Measurements from ENCODE around the gene KIF22.
"Not testable (repeated sequence)": the region's sequence is repeated elsewhere in the genome, so short reads cannot be mapped to it uniquely, and the experiment has no call there.

The KIF22 gene

GRCh38 chr16:29815793-29816693, 25.5 kb downstream of the KIF22 start, which contains the start of gene PAGR1:
TSS of gene PAGR1 (plus strand) at chr16:29816152. CDS start at chr16:29816526, 374 bp downstream.
- DNase-seq: peak; percentile 97

GRCh38 chr16:29816694-29817441, 26.3 kb downstream of the KIF22 start:
- no peak for DNase-seq

- no peak for DNase-seq
Observed at GRCh38 chr16:29818082-29818481, 27.5 kb downstream of the KIF22 start.

GRCh38 chr16:29819506-29819905, 29.0 kb downstream of the KIF22 start:
- DNase-seq: no peak

- DNase-seq: no peak
Observed at GRCh38 chr16:29820271-29820701, 29.7 kb downstream of the KIF22 start, which contains the start of gene MVP. TSS of gene MVP (plus strand) at chr16:29820462. CDS start at chr16:29830550, 10,088 bp downstream.

- no peak for DNase-seq
Observed at GRCh38 chr16:29820730-29821642, 30.4 kb downstream of the KIF22 start.

- no peak for DNase-seq
Observed at GRCh38 chr16:29821643-29822115, 31.1 kb downstream of the KIF22 start.

- DNase-seq: no peak
Observed at GRCh38 chr16:29824589-29825144, 34.1 kb downstream of the KIF22 start.

GRCh38 chr16:29825145-29826044, 34.8 kb downstream of the KIF22 start:
- no peak for DNase-seq

- DNase-seq: no peak
Observed at GRCh38 chr16:29826342-29826695, 35.8 kb downstream of the KIF22 start.

- DNase-seq: no peak
Observed at GRCh38 chr16:29830774-29831173, 40.2 kb downstream of the KIF22 start.

- no peak for DNase-seq
Observed at GRCh38 chr16:29831490-29831889, 40.9 kb downstream of the KIF22 start.

- not testable (repeated sequence) for DNase-seq
Observed at GRCh38 chr16:29833219-29833618, 42.7 kb downstream of the KIF22 start.

- DNase-seq: no peak
Observed at GRCh38 chr16:29834079-29834478, 43.5 kb downstream of the KIF22 start.

GRCh38 chr16:29835926-29836325, 45.4 kb downstream of the KIF22 start:
- DNase-seq: no peak

GRCh38 chr16:29836623-29837022, 46.1 kb downstream of the KIF22 start:
- DNase-seq: no peak

GRCh38 chr16:29837841-29838240, 47.3 kb downstream of the KIF22 start:
- no peak for DNase-seq

- DNase-seq: no peak
Observed at GRCh38 chr16:29839822-29840221, 49.3 kb downstream of the KIF22 start.

GRCh38 chr16:29840240-29840639, 49.7 kb downstream of the KIF22 start:
- DNase-seq: no peak

GRCh38 chr16:29841631-29842030, 51.1 kb downstream of the KIF22 start:
- no peak for DNase-seq

- DNase-seq: no peak
Observed at GRCh38 chr16:29842732-29843346, 52.3 kb downstream of the KIF22 start.

Measured in activated T-cell treated with anti-CD3 and anti-CD28 coated beads for 4 hours (primary cell).